ENCODE results near the gene ZNF618.

Gene ZNF618

GRCh38 chr9:113958556-113958955 lies 82.4 kb downstream of the ZNF618 start:
- DNase-seq, result no peak

- no peak for DNase-seq
Measured at GRCh38 chr9:113960768-113961167, 84.7 kb downstream of the ZNF618 start.

GRCh38 chr9:113962396-113962795 lies 86.3 kb downstream of the ZNF618 start:
- no peak for DNase-seq

GRCh38 chr9:113963017-113963620 lies 87.0 kb downstream of the ZNF618 start:
- DNase-seq, result no peak

- DNase-seq, result no peak
Measured at GRCh38 chr9:113963696-113964494, 87.8 kb downstream of the ZNF618 start.

GRCh38 chr9:113964495-113965170 lies 88.5 kb downstream of the ZNF618 start:
- no peak for DNase-seq

GRCh38 chr9:113966394-113966793 lies 90.3 kb downstream of the ZNF618 start:
- DNase-seq, result no peak

- no peak for DNase-seq
Measured at GRCh38 chr9:113967380-113967779, 91.3 kb downstream of the ZNF618 start.

GRCh38 chr9:113969343-113969742 lies 93.2 kb downstream of the ZNF618 start:
- no peak for DNase-seq

- no peak for DNase-seq
Measured at GRCh38 chr9:113973226-113973625, 97.1 kb downstream of the ZNF618 start.

- no peak for DNase-seq
Measured at GRCh38 chr9:113973963-113974413, 97.9 kb downstream of the ZNF618 start.

- DNase-seq, result no peak
Measured at GRCh38 chr9:113976915-113977314, 100.8 kb downstream of the ZNF618 start.

- DNase-seq, result no peak
Measured at GRCh38 chr9:113978725-113979342, 102.7 kb downstream of the ZNF618 start.

GRCh38 chr9:113979343-113980127 lies 103.4 kb downstream of the ZNF618 start:
- no peak for DNase-seq

- DNase-seq, result no peak
Measured at GRCh38 chr9:113984639-113985380, 108.7 kb downstream of the ZNF618 start.

GRCh38 chr9:113985968-113986585 lies 110.0 kb downstream of the ZNF618 start:
- DNase-seq, result no peak

- DNase-seq, result no peak
Measured at GRCh38 chr9:113986931-113987330, 110.8 kb downstream of the ZNF618 start.

GRCh38 chr9:113987526-113987925 lies 111.4 kb downstream of the ZNF618 start:
- no peak for DNase-seq

GRCh38 chr9:113988385-113989016 lies 112.4 kb downstream of the ZNF618 start:
- DNase-seq, result no peak

GRCh38 chr9:113989017-113989713 lies 113.1 kb downstream of the ZNF618 start:
- DNase-seq, result no peak

Data from activated CD8-positive, alpha-beta memory T cell treated with anti-CD3 and anti-CD28 coated beads for 24 hours (primary cell).